Measurements from ENCODE around the gene DUS2. TPM values are rescaled to one million over a fixed set of nuclear protein-coding genes. Genes with fewer than 3 reads are reported as not detected.

The DUS2 gene
- total RNA-seq, 4 donors from 2014 or later: 9.2 to 13.1 (median 11.2) TPM

DNA sequence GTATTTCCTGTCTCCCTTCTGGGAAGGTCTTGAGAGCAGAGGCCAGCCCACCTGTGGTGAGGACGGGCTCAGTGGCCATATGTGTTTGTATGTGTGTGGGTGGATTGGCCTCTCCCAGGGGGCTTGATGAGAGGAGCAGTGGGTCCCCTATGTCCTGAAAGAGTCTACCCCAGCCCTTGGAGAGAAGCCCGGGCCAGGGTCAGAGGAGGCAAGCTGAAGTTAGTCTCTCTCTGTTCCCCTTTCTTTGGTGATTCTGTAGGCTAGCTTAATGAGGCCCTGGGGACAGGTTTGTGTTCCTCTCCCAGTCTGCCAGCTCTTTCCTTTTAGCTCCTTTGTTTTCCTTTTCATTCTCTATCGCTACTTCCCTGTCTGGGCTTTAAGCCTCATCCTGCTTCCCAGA lies 38.3 kb downstream of the DUS2 start:
- Histone ChIP-seq H3K4me1 (peaks cover 0 to 15% (median 4%) of the 10 kb centered on the region in 4 donors), H3K27ac (no peak overlapping the region), H3K9me3 (no peaks in the 10 kb centered on the region), H3K27me3 (no peaks in the 10 kb centered on the region), H3K4me3 (no peak overlapping the region), H3K36me3 (peaks cover 0 to 11% (median 0%) of the 10 kb centered on the region in 4 donors)
- intact Hi-C loops (cut with DNase I; ENCODE audit: low total_unique reads): no loop called here
- DNase-seq: no peak
- 89 to 100% methylated on average over 2 to 3 of the region's 3 CpGs for WGBS, 2 donors (ENCODE audit: low coverage in 1 of 2)
- TF ChIP-seq POLR2AphosphoS5 (IDR thresholded peaks at IDR 0.05) (no peak), POLR2A (IDR thresholded peaks at IDR 0.05) (no peak), EP300 (IDR thresholded peaks at IDR 0.05; ENCODE audit: low read depth) (no peak)
- TF ChIP-seq, protein P1, sequence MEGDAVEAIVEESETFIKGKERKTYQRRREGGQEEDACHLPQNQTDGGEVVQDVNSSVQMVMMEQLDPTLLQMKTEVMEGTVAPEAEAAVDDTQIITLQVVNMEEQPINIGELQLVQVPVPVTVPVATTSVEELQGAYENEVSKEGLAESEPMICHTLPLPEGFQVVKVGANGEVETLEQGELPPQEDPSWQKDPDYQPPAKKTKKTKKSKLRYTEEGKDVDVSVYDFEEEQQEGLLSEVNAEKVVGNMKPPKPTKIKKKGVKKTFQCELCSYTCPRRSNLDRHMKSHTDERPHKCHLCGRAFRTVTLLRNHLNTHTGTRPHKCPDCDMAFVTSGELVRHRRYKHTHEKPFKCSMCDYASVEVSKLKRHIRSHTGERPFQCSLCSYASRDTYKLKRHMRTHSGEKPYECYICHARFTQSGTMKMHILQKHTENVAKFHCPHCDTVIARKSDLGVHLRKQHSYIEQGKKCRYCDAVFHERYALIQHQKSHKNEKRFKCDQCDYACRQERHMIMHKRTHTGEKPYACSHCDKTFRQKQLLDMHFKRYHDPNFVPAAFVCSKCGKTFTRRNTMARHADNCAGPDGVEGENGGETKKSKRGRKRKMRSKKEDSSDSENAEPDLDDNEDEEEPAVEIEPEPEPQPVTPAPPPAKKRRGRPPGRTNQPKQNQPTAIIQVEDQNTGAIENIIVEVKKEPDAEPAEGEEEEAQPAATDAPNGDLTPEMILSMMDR (IDR thresholded peaks at IDR 0.05): no peak
- in situ Hi-C loops (cut with MboI; ENCODE audit: low pct_ligation_motif_present in 1 of 4, low pct_unique_long_range_greater_than_20kb in 1 of 4, low sequenced_read_pairs in 3 of 4): no loop called here

DNA sequence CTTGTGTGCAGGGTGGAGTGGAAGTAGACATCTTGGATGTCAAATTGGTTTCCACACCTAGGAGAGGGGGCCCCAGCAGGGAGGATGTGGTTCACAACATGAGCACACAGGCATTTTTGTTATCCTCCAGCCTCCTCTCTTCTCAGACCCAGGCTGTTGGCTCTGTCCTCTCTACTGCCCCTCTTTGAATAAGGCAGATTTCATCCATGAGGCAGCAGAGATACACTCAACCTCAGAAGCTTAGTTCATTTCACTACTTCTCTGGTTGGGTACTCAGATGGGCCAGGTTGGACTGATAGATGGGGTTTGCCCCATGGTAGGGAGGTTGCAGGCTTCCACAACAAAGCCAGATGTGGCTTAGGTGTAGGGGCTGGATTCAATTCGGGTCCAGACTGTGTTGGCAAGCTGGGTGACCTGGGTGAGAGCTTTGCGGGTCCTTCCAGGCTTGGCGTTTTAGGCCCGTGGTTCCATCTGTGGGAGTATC lies 39.9 kb downstream of the DUS2 start:
- TF ChIP-seq, protein P1 (IDR thresholded peaks at IDR 0.05): no peak
- no peak for TF ChIP-seq EP300 (IDR thresholded peaks at IDR 0.05; ENCODE audit: low read depth)
- TF ChIP-seq POLR2A (IDR thresholded peaks at IDR 0.05): no peak
- no peak for TF ChIP-seq POLR2AphosphoS5 (IDR thresholded peaks at IDR 0.05)
- WGBS, 2 donors (ENCODE audit: low coverage in 1 of 2): 99% methylated on average over 4 of the region's 4 CpGs; no CpG with 5 or more reads in 1 of the 2 donors
- Histone ChIP-seq H3K27ac (no peak overlapping the region), H3K9me3 (no peaks in the 10 kb centered on the region), H3K4me3 (no peak overlapping the region), H3K4me1 (peaks cover under 1 to 20% (median 6%) of the 10 kb centered on the region in 4 donors), H3K27me3 (no peaks in the 10 kb centered on the region), H3K36me3 (peaks cover 0 to 10% (median 0%) of the 10 kb centered on the region in 4 donors)
- intact Hi-C loops (cut with DNase I; ENCODE audit: low total_unique reads) (no loop called here), in situ Hi-C loops (cut with MboI; ENCODE audit: low pct_ligation_motif_present in 1 of 4, low pct_unique_long_range_greater_than_20kb in 1 of 4, low sequenced_read_pairs in 3 of 4) (no loop called here)
- DNase-seq: peak; percentile 25

DNA sequence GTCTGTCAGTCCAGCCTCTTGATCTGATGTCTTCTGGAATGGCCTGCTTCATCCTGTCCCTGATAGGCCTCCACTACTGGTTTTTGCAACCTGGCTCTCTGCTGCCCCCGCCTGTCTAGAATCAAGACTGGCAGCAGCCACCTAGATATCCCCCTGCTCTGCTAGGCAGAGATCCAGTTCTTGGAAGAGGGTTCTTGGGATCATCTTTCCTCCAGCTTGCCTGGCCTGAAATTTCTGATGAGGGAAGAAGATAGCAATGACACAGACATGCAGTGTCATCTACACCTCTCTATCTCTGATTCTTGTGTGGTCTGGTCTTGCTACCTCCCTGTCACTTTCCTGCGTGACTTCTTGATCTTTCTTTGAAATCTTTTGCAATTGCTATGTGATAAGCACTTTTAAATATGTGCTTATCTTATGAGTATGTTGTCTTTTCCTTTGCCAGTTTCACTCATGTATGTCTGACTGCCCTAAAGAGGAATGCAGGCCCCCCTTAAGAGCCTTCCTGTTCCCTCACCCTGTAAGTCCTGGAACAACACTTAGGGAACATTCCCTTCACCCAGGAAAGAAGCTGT lies 41.8 kb downstream of the DUS2 start:
- no peaks in the 10 kb centered on the region for H3K9me3 ChIP-seq
- peaks cover 0 to 4% (median 0%) of the 10 kb centered on the region in 4 donors for H3K36me3 ChIP-seq
- H3K27ac ChIP-seq: peak overlapping the region in 3 of 4 donors; percentile 19 to 45 (median 28)
- 48 to 78% methylated on average over 1 to 2 of the region's 2 CpGs for WGBS, 2 donors (ENCODE audit: low coverage in 1 of 2)
- in situ Hi-C loops (cut with MboI; ENCODE audit: low pct_ligation_motif_present in 1 of 4, low pct_unique_long_range_greater_than_20kb in 1 of 4, low sequenced_read_pairs in 3 of 4) (no loop called here), intact Hi-C loops (cut with DNase I; ENCODE audit: low total_unique reads) (no loop called here)
- no peaks in the 10 kb centered on the region for H3K27me3 ChIP-seq
- H3K4me1 ChIP-seq: peaks cover 8 to 37% (median 16%) of the 10 kb centered on the region in 4 donors
- TF ChIP-seq POLR2A (IDR thresholded peaks at IDR 0.05) (no peak), EP300 (IDR thresholded peaks at IDR 0.05; ENCODE audit: low read depth) (no peak), POLR2AphosphoS5 (IDR thresholded peaks at IDR 0.05) (no peak)
- TF ChIP-seq, protein P1 (IDR thresholded peaks at IDR 0.05): peak; percentile 72 to 78 (median 73)
- H3K4me3 ChIP-seq: no peak overlapping the region
- DNase-seq: peak; percentile 78

DNA sequence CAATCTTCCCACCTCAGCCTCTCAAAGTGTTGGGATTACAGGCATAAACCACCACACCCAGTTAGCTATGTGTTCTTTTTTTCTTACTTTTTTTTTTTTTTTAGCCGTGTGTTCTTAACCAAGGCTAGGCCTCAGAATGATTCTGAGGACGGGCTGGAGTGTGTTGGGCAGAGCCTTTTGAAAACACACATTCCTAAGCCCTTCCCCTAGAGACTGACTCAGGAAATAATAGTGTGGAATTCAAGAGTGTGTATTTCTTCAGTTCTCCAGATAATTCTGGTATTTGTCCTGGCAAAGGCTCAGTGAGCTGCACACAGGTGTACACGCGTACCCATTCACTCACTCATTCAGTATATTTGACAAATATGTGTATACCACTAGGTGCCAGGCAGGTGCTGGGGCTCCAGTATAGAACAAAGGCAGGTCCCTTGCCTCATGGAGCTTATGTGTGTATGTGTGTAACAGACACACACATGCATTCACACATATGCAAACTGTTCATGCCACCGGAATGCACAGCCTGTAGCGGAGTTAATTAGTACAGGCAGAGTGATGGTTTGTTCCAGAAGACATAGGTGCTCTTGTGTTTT lies 42.7 kb downstream of the DUS2 start:
- peaks cover 8 to 42% (median 17%) of the 10 kb centered on the region in 4 donors for H3K4me1 ChIP-seq
- WGBS, 2 donors (ENCODE audit: low coverage in 1 of 2): 57 to 75% methylated on average over 3 to 6 of the region's 6 CpGs
- H3K4me3 ChIP-seq: no peak overlapping the region
- H3K27me3 ChIP-seq: no peaks in the 10 kb centered on the region
- peaks cover 0 to 2% (median 0%) of the 10 kb centered on the region in 4 donors for H3K36me3 ChIP-seq
- DNase-seq: no peak
- peak overlapping the region in 1 of 4 donors; percentile 45 for H3K27ac ChIP-seq
- intact Hi-C loops (cut with DNase I; ENCODE audit: low total_unique reads): no loop called here
- TF ChIP-seq POLR2AphosphoS5 (IDR thresholded peaks at IDR 0.05) (no peak), EP300 (IDR thresholded peaks at IDR 0.05; ENCODE audit: low read depth) (no peak), POLR2A (IDR thresholded peaks at IDR 0.05) (no peak)
- TF ChIP-seq, protein P1 (IDR thresholded peaks at IDR 0.05): no peak
- in situ Hi-C loops (cut with MboI; ENCODE audit: low pct_ligation_motif_present in 1 of 4, low pct_unique_long_range_greater_than_20kb in 1 of 4, low sequenced_read_pairs in 3 of 4): no loop called here
- H3K9me3 ChIP-seq: no peaks in the 10 kb centered on the region
